Sigmoid colon (tissue), 7 donors: ENCODE measurements around the gene SUPT5H. TPM values are rescaled to one million over a fixed set of nuclear protein-coding genes. Genes with fewer than 3 reads are reported as not detected.
A peak's percentile ranks its signal among the peaks of the same experiment; 100 is the strongest.

ENCODE experiments used
- DNase-seq: peaks from one replicate; pipeline ENCODE4 v3.0.0-alpha.2; 2019
- H3K27ac ChIP-seq, 4 donors: fragments of 200-600 bp; sonication (generic); one replicate each; pipeline ENCODE4 v1.5.1; 2016 to 2019; ENCODE audit warnings: mild to moderate bottlenecking in 1 of 4
- H3K27me3 ChIP-seq, 3 donors: fragments of 200-600 bp; sonication (generic); one replicate each; pipeline ENCODE4 v1.5.1; 2019; ENCODE audit warnings: mild to moderate bottlenecking in 1 of 3
- H3K36me3 ChIP-seq, 4 donors: fragments of 200-600 bp; sonication (generic); one replicate each; pipeline ENCODE4 v1.5.1; 2016 to 2019
- H3K4me1 ChIP-seq, 4 donors: fragments of 200-600 bp; sonication (generic); one replicate each; pipeline ENCODE4 v1.5.1; 2017 to 2019
- H3K4me3 ChIP-seq, 4 donors: fragments of 200-600 bp; sonication (generic); one replicate each; pipeline ENCODE4 v1.5.1; 2017 to 2019; ENCODE audit warnings: mild to moderate bottlenecking in 2 of 4, moderate library complexity in 1 of 4
- H3K9me3 ChIP-seq, 4 donors: fragments of 200-600 bp in 3 of 4; sonication (generic) in 3 of 4; one replicate each; pipeline versions ENCODE4 v1.5.1 to v1.6.1; 2013 to 2019
- CTCF ChIP-seq, 4 experiments: fragments of 450-650 bp in 3 of 4; fragments of 200-600 bp in 1 of 4; IDR thresholded peaks; one replicate each; pipeline ENCODE4 v1.5.1; 2016 to 2019; ENCODE audit warnings: antibody characterized with exemption in 4 of 4, mild to moderate bottlenecking in 3 of 4, moderate library complexity in 2 of 4
- EP300 ChIP-seq, 4 donors: sonication (generic); formaldehyde crosslinking; IDR thresholded peaks; one replicate each; pipeline ENCODE4 v1.6.1; 2017; ENCODE audit warnings: antibody characterized with exemption in 4 of 4
- POLR2A ChIP-seq, 2 donors: fragments of 450-650 bp; IDR thresholded peaks; one replicate each; pipeline ENCODE4 v1.6.1; 2016; ENCODE audit warnings: antibody characterized with exemption in 2 of 2, mild to moderate bottlenecking in 2 of 2, moderate library complexity in 2 of 2
- POLR2AphosphoS5 ChIP-seq, 4 donors: sonication (generic); formaldehyde crosslinking; IDR thresholded peaks; one replicate each; pipeline ENCODE4 v1.6.1; 2017; ENCODE audit warnings: antibody characterized with exemption in 4 of 4
- WGBS, 2 donors: extraction: QIAGEN DNeasy Blood & Tissue Kit; methylation state at CpG; one replicate each; pipeline ENCODE4 v1.1.7; 2013; 5-methylcytosine and 5-hydroxymethylcytosine counted together
- intact Hi-C: fragments of 100-400 bp; cut with DNase I; formaldehyde crosslinking; loops from one replicate; pipeline ENCODE4 v1.15.1; 2023
- polyA plus RNA-seq, 3 donors: library from polyadenylated mRNA; stranded (reverse); fragments of 200-250 nt; gene quantifications; one replicate each; pipeline ENCODE4 v1.2.3, GENCODE V29; 2013
- total RNA-seq, 4 donors: library from RNA; depleted of rRNA; stranded (reverse); fragments of >200 nt; gene quantifications; one replicate each; pipeline ENCODE4 v1.1.0, GENCODE V29; 2016
- donor health status: healthy with polysubstance abuse.
- donor health status: Bipolar disorder and iron deficiency.
- donor health status: healthy.

Gene SUPT5H
- 100 to 1,000 TPM in 2 of 4 donors, 10 to 100 TPM in 2; 72.1 to 104 (median 89.1) TPM for total RNA-seq
- polyA plus RNA-seq, result 100 to 1,000 TPM in 1 of 3 donors, 10 to 100 TPM in 2; 52.3 to 112 (median 67.5) TPM

DNA sequence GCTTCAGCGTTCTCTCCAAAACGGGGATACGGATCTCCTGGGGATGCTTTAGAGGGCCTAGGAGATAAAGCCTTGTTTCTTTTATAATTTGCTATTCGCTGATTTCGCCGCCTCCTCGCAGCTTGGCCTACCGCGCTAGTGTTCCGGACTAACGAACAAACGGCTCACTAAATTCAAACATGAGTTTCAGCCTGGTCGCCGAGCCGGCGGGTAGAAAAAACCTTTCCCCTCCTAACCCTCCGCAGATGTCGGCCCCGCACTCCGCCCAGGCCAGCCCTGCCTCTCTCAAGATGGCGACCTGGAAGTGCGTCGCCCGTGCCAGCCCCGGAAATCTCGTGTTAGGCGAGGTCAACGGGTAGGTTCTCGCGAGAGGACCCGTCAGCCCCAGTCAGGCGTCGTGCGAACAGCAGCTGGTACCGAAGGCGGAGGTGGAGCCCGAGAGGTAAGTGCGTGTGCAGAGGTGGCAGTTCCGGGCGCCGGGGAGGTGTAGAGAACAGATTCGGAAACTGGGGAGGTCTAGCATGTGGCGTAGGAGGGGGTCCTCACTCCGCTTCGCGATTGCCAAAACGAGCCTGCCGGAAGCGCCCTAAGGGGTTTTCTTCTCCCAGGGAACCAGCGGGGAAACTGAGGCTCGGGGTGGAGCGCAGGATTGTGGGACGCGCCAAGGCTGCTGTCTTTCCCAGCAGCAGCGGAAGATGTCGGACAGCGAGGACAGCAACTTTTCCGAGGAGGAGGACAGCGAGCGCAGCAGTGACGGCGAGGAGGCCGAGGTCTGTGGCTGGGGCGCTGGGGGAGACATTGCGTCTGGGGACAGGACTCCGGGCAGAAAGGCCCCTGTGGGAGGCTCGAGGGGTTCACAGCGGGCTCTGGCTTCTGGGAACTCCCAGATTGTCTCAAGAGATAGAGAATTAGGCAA is at the start of gene SUPT5H:
TSS of gene SUPT5H (plus strand) at position 387 of the 916 bp plus-strand sequence. CDS start at position 696, 309 bp downstream.
- no peaks in the 10 kb centered on the region for H3K9me3 ChIP-seq
- no peaks in the 10 kb centered on the region for H3K27me3 ChIP-seq
- 0% methylated on average over 68 of the region's 68 CpGs for WGBS, 2 donors
- H3K4me3 ChIP-seq, result peak within 1 kb of the TSS; percentile 60 to 96 (median 95)
- peak; percentile 99 for DNase-seq
- H3K27ac ChIP-seq, result peak within 1 kb of the TSS; percentile 91 to 95 (median 94)
- TF ChIP-seq EP300 (IDR thresholded peaks at IDR 0.05) (peak in 2 of 4 donors; percentile 14 to 17), POLR2AphosphoS5 (IDR thresholded peaks at IDR 0.05) (peak; percentile 98 to 99 (median 99)), CTCF (IDR thresholded peaks at IDR 0.05) (no peak), POLR2A (IDR thresholded peaks at IDR 0.05) (peak; percentile 95 to 96)
- H3K4me1 ChIP-seq, result peaks cover 0 to 41% (median 37%) of the 10 kb centered on the region in 4 donors
- peaks cover 0 to 5% (median 0%) of the 10 kb centered on the region in 4 donors for H3K36me3 ChIP-seq
- intact Hi-C loops, result loop anchor here (1.0 to 5.0 kb wide), 5 partner anchors 9 to 103 kb away; partner anchors contain the start of genes MED29, PAF1, SAMD4B and TIMM50

GRCh38 chr19:39397360-39398296 is 47.8 kb upstream of the SUPT5H start:
- Histone ChIP-seq H3K36me3 (peaks cover 11 to 42% (median 18%) of the 10 kb centered on the region in 4 donors), H3K4me1 (peaks cover 0 to 41% (median 38%) of the 10 kb centered on the region in 4 donors), H3K4me3 (no peak overlapping the region), H3K27me3 (no peaks in the 10 kb centered on the region), H3K27ac (peak overlapping the region; percentile 91 to 100 (median 100)), H3K9me3 (no peaks in the 10 kb centered on the region)
- intact Hi-C loops, result loop anchor here (2.0 to 5.0 kb wide), 3 partner anchors 13 to 135 kb away; partner anchors contain the start of genes EID2B and RPS16
- DNase-seq, result peak; percentile 96
- 23 to 31% methylated on average over 17 of the region's 17 CpGs for WGBS, 2 donors
- TF ChIP-seq POLR2AphosphoS5 (IDR thresholded peaks at IDR 0.05) (peak in 3 of 4 donors; percentile 29 to 57 (median 41)), CTCF (IDR thresholded peaks at IDR 0.05) (peak in 3 of 4 experiments; percentile 97 to 98 (median 97)), POLR2A (IDR thresholded peaks at IDR 0.05) (peak in 1 of 2 donors; percentile 48), EP300 (IDR thresholded peaks at IDR 0.05) (no peak)

- Histone ChIP-seq H3K27me3 (no peaks in the 10 kb centered on the region), H3K4me3 (no peak overlapping the region), H3K4me1 (peaks cover 0 to 46% (median 41%) of the 10 kb centered on the region in 4 donors), H3K27ac (peak overlapping the region; percentile 91 to 100 (median 100)), H3K9me3 (no peaks in the 10 kb centered on the region), H3K36me3 (peaks cover 11 to 40% (median 17%) of the 10 kb centered on the region in 4 donors)
- TF ChIP-seq POLR2A (IDR thresholded peaks at IDR 0.05) (peak in 1 of 2 donors; percentile 41), EP300 (IDR thresholded peaks at IDR 0.05) (peak in 2 of 4 donors; percentile 47 to 68), CTCF (IDR thresholded peaks at IDR 0.05) (no peak), POLR2AphosphoS5 (IDR thresholded peaks at IDR 0.05) (peak in 3 of 4 donors; percentile 15 to 64 (median 56))
- intact Hi-C loops, result loop anchor here (5.0 kb wide), 1 partner anchor 134 kb away; the partner anchor contains the start of gene EID2B
- DNase-seq, result peak; percentile 91
- WGBS, 2 donors, result 37 to 58% methylated on average over 11 of the region's 11 CpGs
These were observed 47.0 kb upstream of the SUPT5H start for GRCh38 chr19:39398297-39398864.
